ENCODE results near the gene MRC1.

The MRC1 gene

GRCh38 chr10:17835688-17836087, 26.5 kb downstream of the MRC1 start:
- DNase-seq = no peak
- intact Hi-C loops (cut with DNase I) = no loop called here

GRCh38 chr10:17836942-17837341, 27.8 kb downstream of the MRC1 start:
- DNase-seq = peak in 8 of 42 donors; percentile 11 to 38 (median 24)
- intact Hi-C loops (cut with DNase I) = no loop called here

GRCh38 chr10:17838080-17838648, 29.0 kb downstream of the MRC1 start:
- intact Hi-C loops (cut with DNase I) = no loop called here

GRCh38 chr10:17841050-17841449, 31.9 kb downstream of the MRC1 start:
- DNase-seq = no peak
- intact Hi-C loops (cut with DNase I) = no loop called here

More at GRCh38 chr10:17838080-17838648, 29.0 kb downstream of the MRC1 start:
- no peak for DNase-seq

GRCh38 chr10:17842641-17843040, 33.5 kb downstream of the MRC1 start:
- intact Hi-C loops (cut with DNase I) = no loop called here
- DNase-seq = no peak

GRCh38 chr10:17847585-17848296, 38.6 kb downstream of the MRC1 start:
- intact Hi-C loops (cut with DNase I) = no loop called here
- peak in 1 of 42 donors; percentile 9 for DNase-seq

- DNase-seq = no peak
Measured at GRCh38 chr10:17848646-17849045, 39.5 kb downstream of the MRC1 start.

GRCh38 chr10:17850501-17850900, 41.4 kb downstream of the MRC1 start:
- intact Hi-C loops (cut with DNase I) = no loop called here
- peak in 1 of 42 donors; percentile 8 for DNase-seq

More at GRCh38 chr10:17848646-17849045, 39.5 kb downstream of the MRC1 start:
- intact Hi-C loops (cut with DNase I) = no loop called here

GRCh38 chr10:17851611-17852010, 42.5 kb downstream of the MRC1 start:
- DNase-seq = peak in 37 of 42 donors; percentile 4 to 72 (median 43)
- intact Hi-C loops (cut with DNase I) = no loop called here

- DNase-seq = no peak
- intact Hi-C loops (cut with DNase I) = no loop called here
Measured at GRCh38 chr10:17854044-17854652, 45.0 kb downstream of the MRC1 start.

GRCh38 chr10:17857040-17857439, 47.9 kb downstream of the MRC1 start:
- DNase-seq = no peak
- intact Hi-C loops (cut with DNase I) = no loop called here

- intact Hi-C loops (cut with DNase I) = no loop called here
Measured at GRCh38 chr10:17859492-17860156, 50.5 kb downstream of the MRC1 start.

GRCh38 chr10:17861760-17862159, 52.6 kb downstream of the MRC1 start:
- DNase-seq = no peak
- intact Hi-C loops (cut with DNase I) = no loop called here

More at GRCh38 chr10:17859492-17860156, 50.5 kb downstream of the MRC1 start:
- DNase-seq = no peak

GRCh38 chr10:17865351-17865750, 56.2 kb downstream of the MRC1 start:
- no peak for DNase-seq
- intact Hi-C loops (cut with DNase I) = no loop called here

GRCh38 chr10:17866346-17866745, 57.2 kb downstream of the MRC1 start:
- DNase-seq = no peak
- intact Hi-C loops (cut with DNase I) = no loop called here

- DNase-seq = no peak
- intact Hi-C loops (cut with DNase I) = no loop called here
Measured at GRCh38 chr10:17867056-17867455, 57.9 kb downstream of the MRC1 start.

- DNase-seq = no peak
- intact Hi-C loops (cut with DNase I) = no loop called here
Measured at GRCh38 chr10:17871036-17871435, 61.9 kb downstream of the MRC1 start.

GRCh38 chr10:17872191-17873091, 63.3 kb downstream of the MRC1 start:
- intact Hi-C loops (cut with DNase I) = no loop called here
- DNase-seq = peak in 3 of 42 donors; percentile 7 to 35 (median 22)

GRCh38 chr10:17873946-17874345, 64.8 kb downstream of the MRC1 start:
- no peak for DNase-seq
- intact Hi-C loops (cut with DNase I) = no loop called here
